GM19467 (cell line): ENCODE results near the gene OLFML3.

Experiments used
- ATAC-seq: cut with Tn5 transposase; IDR thresholded peaks from one replicate; pipeline ENCODE4 v1.9.1; 2021; ENCODE audit warnings: mild to moderate bottlenecking, moderate library complexity; ENCODE audit not compliant: unreplicated experiment

The OLFML3 gene

GRCh38 chr1:113978863-113979702 is at the start of gene OLFML3:
TSS of gene OLFML3 (plus strand) at chr1:113979474. CDS start at chr1:113979517, 43 bp downstream.
- ATAC-seq = no peak

- peak; percentile 29 for ATAC-seq
Measured at GRCh38 chr1:113929750-113930498, 49.4 kb upstream of the OLFML3 start.

GRCh38 chr1:113930499-113931161 is 48.6 kb upstream of the OLFML3 start:
- ATAC-seq = peak; percentile 26

- ATAC-seq = no peak
Measured at GRCh38 chr1:113931451-113931851, 47.8 kb upstream of the OLFML3 start.

- ATAC-seq = no peak
Measured at GRCh38 chr1:113934006-113934405, 45.3 kb upstream of the OLFML3 start.

- ATAC-seq = no peak
Measured at GRCh38 chr1:113934511-113935055, 44.7 kb upstream of the OLFML3 start.

- no peak for ATAC-seq
Measured at GRCh38 chr1:113935176-113935575, 44.1 kb upstream of the OLFML3 start.

- no peak for ATAC-seq
Measured at GRCh38 chr1:113935970-113936369, 43.3 kb upstream of the OLFML3 start.

GRCh38 chr1:113937146-113937545 is 42.1 kb upstream of the OLFML3 start:
- ATAC-seq = no peak

GRCh38 chr1:113938192-113938591 is 41.1 kb upstream of the OLFML3 start:
- no peak for ATAC-seq

GRCh38 chr1:113940365-113941244 is 38.7 kb upstream of the OLFML3 start:
- no peak for ATAC-seq

- no peak for ATAC-seq
Measured at GRCh38 chr1:113941245-113941559, 38.1 kb upstream of the OLFML3 start.

GRCh38 chr1:113942527-113942926 is 36.7 kb upstream of the OLFML3 start:
- no peak for ATAC-seq

- no peak for ATAC-seq
Measured at GRCh38 chr1:113943028-113943811, 36.1 kb upstream of the OLFML3 start.

- ATAC-seq = no peak
Measured at GRCh38 chr1:113945329-113945728, 33.9 kb upstream of the OLFML3 start.

- no peak for ATAC-seq
Measured at GRCh38 chr1:113946112-113946511, 33.2 kb upstream of the OLFML3 start.

GRCh38 chr1:113946678-113947387 is 32.4 kb upstream of the OLFML3 start:
- no peak for ATAC-seq

GRCh38 chr1:113947388-113948107 is 31.7 kb upstream of the OLFML3 start:
- ATAC-seq = no peak
